ENCODE data around the gene DTHD1. TPM values are rescaled to one million over a fixed set of nuclear protein-coding genes. Genes with fewer than 3 reads are reported as not detected.

DTHD1 gene
- total RNA-seq, 2 experiments from 2014 or later: 0.12 TPM; not detected in 1

DNA sequence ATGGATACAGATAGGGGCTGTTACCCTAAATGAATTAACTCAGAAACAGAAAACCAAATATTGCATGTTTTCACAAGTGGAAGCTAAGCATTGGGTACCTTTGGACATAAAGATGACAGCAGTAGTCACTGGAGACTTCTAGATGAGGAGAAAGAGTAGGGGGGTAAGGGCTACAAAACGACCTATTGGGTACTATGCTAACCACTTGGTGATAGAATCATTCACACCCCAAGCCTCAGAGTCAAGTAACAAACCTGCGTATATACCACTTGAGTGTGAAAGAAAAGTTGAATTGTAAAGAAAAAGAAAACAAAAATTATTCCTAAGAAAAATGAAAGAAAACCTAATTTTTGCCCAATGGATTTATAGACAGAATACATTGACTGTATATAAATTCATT lies 29.4 kb upstream of the DTHD1 start:
- ChIA-PET CTCF (interaction anchor here (0.6 to 1.7 kb wide), 3 partner anchors 8 to 16 kb away, joined by 3 to 11 read pairs (median 3); partner anchors contain the start of gene ARAP2), POLR2A (interaction anchor here (0.6 kb wide), 1 partner anchor 34 kb away, joined by 4 read pairs; no protein-coding TSS in a partner anchor)
- peaks cover 8% of the 10 kb centered on the region for H3K27me3 Mint-ChIP-seq
- DNase-seq: no peak
- H3K9me3 Mint-ChIP-seq: no peaks in the 10 kb centered on the region
- H3K36me3 Mint-ChIP-seq (ENCODE audit: low read depth): no peaks in the 10 kb centered on the region
- H3K27ac Mint-ChIP-seq: no peak overlapping the region
- H3K4me1 Mint-ChIP-seq: peaks cover 44% of the 10 kb centered on the region
- H3K4me3 Mint-ChIP-seq: no peak overlapping the region

DNA sequence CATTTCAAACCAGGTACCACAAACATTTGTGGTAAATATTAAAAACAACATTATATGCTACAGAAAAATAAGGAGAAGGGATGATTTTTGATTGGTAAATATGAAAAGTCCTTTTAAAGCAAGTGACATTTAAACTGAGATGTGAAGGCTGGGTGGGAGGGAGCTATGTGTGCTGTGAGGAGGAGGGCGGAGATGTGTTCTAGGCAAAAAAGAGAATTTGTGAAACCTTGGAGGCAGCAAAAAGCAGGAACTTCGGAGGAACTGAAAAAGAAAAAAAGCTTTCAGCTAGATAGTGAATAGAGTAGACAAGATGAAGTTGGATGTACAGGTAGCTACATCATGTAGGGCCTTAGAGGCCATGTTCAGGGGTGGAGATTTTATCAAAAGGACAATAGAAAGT lies 27.0 kb upstream of the DTHD1 start:
- H3K4me1 Mint-ChIP-seq: peaks cover 43% of the 10 kb centered on the region

DNA sequence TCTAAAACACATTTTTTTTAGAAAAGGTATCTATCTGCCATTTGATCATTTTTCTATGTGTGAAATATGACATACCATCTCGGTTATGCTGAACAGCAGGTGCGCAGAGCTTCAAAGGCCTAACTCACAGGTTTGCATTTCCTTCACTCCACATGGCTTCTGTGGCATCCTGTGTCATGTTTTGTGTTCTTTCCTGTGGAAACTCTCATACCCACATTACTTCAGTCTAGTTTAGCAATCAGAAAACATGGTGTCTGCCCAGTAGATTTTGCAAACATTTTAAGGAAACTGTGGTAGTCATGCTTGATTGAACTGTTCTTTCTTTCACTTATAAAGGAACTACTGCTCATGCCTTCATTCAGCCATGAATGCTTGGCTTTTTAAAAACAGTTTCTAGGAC lies 25.8 kb upstream of the DTHD1 start:
- H3K27ac Mint-ChIP-seq: peak overlapping the region; percentile 94
- ChIA-PET POLR2A (interaction anchor here (1.7 kb wide), 1 partner anchor 12 kb away, joined by 5 read pairs; the partner anchor contains the start of gene ARAP2), CTCF (interaction anchor here (0.6 to 1.9 kb wide), 3 partner anchors 11 to 71 kb away, joined by 3 to 8 read pairs (median 3); partner anchors contain the start of gene ARAP2)
- peaks cover 2% of the 10 kb centered on the region for H3K36me3 Mint-ChIP-seq (ENCODE audit: low read depth)
- H3K27me3 Mint-ChIP-seq: no peaks in the 10 kb centered on the region
- peak; percentile 86 for DNase-seq
- no peaks in the 10 kb centered on the region for H3K9me3 Mint-ChIP-seq
- peak overlapping the region; percentile 61 for H3K4me3 Mint-ChIP-seq
- peaks cover 42% of the 10 kb centered on the region for H3K4me1 Mint-ChIP-seq

More for the DNA sequence above, 27.0 kb upstream of the DTHD1 start:
- H3K36me3 Mint-ChIP-seq (ENCODE audit: low read depth): peaks cover 2% of the 10 kb centered on the region
- peak overlapping the region; percentile 22 for H3K27ac Mint-ChIP-seq
- ChIA-PET CTCF (interaction anchor here (0.7 to 1.9 kb wide), 5 partner anchors 9 to 145 kb away, joined by 3 to 8 read pairs (median 3); partner anchors contain the start of gene ARAP2), POLR2A (no interaction called here)
- peaks cover under 1% of the 10 kb centered on the region for H3K27me3 Mint-ChIP-seq
- DNase-seq: no peak
- no peak overlapping the region for H3K4me3 Mint-ChIP-seq
- H3K9me3 Mint-ChIP-seq: no peaks in the 10 kb centered on the region

DNA sequence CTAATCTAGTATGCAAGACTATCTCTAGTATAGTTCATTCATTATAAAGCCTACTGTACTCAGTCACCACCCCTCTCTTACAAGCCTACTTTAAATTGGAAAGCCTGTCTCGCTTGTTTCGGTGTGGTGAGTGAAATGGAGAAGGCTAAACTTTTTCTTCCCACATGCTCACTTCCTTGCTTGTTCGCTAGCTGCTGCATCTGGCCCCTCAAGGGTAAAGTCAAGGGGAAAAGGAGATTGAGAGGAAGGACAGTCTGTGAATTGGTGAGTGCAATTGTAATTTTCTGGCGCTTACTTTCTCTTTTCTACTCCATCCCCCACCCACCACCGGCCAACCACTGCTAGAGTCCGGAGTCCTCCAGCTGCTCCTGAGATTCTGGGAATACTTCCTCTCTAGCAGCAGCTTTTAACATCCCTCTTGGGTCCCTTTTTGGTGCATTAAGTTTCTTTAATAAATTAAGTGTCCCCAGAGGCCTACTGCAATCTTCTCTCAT lies 25.0 kb upstream of the DTHD1 start:
- ChIA-PET POLR2A (interaction anchor here (1.7 kb wide), 1 partner anchor 13 kb away, joined by 5 read pairs; the partner anchor contains the start of gene ARAP2), CTCF (interaction anchor here (1.2 kb wide), 1 partner anchor 11 kb away, joined by 3 read pairs; no protein-coding TSS in a partner anchor)
- Mint-ChIP-seq H3K36me3 (ENCODE audit: low read depth) (peaks cover 2% of the 10 kb centered on the region), H3K4me3 (peak overlapping the region; percentile 17), H3K27me3 (no peaks in the 10 kb centered on the region), H3K9me3 (no peaks in the 10 kb centered on the region), H3K27ac (peak overlapping the region; percentile 94), H3K4me1 (peaks cover 39% of the 10 kb centered on the region)
- peak; percentile 12 for DNase-seq

DNA sequence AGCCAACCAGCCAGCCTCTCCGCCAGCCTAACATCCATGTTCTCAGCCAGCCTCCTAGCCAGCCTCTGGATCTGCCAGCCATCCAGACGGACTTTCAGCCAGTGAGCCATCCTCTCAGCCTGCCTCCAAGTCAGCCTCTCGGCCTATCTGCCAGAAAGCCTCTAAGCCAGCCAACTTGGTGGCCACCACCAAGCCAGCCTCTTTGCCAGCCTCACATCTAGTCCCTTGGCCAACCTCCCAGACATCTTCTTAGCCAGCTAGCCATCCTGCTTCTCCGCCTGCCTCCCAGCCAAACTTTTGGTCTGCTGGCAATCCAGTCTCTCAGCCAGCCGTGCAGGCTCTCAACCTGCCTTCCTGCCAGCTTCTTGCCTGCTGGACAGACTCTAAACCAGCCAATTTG lies 20.7 kb upstream of the DTHD1 start:
- Mint-ChIP-seq H3K27me3 (no peaks in the 10 kb centered on the region), H3K9me3 (no peaks in the 10 kb centered on the region), H3K4me3 (no peak overlapping the region), H3K4me1 (peaks cover 21% of the 10 kb centered on the region), H3K36me3 (ENCODE audit: low read depth) (peaks cover 2% of the 10 kb centered on the region), H3K27ac (no peak overlapping the region)
- ChIA-PET CTCF (interaction anchor here (0.5 to 2.0 kb wide), 2 partner anchors 17 to 38 kb away, joined by 3 to 8 read pairs; partner anchors contain the start of gene ARAP2), POLR2A (no interaction called here)
- no peak for DNase-seq

DNA sequence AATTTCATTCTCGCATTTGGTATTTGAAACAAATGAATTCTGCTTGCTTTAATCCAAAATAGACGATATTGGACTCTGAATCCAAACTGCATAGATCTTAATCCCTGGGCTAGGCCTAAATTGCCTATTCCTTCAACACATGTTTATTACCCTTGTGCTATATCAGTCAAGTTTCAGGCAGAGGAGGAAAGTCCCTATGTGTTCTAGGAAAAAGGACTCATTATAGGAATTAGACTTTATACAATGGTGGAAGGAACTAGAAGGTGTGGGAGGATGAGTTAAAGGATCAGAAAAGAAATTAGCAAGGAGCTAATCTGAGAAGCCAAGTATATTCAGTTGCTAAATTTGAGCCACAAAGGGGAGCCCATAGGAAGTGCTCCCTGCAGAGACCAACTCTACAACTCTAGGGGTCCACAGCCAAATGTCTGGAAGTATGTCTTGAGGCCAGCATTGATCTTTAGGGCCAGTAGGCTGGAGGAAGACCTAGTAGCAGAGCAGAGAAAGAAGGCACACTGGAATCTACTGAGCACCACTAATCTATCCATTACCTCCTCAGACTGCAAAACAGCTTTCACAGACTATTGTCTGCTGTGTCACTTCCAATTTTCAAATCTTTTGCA lies 17.1 kb upstream of the DTHD1 start:
- ChIA-PET POLR2A (no interaction called here), CTCF (interaction anchor here (0.6 to 2.0 kb wide), 6 partner anchors 10 to 62 kb away, joined by 3 to 4 read pairs (median 3); partner anchors contain the start of gene ARAP2)
- Mint-ChIP-seq H3K9me3 (peaks cover 6% of the 10 kb centered on the region), H3K4me3 (no peak overlapping the region), H3K27ac (no peak overlapping the region), H3K27me3 (no peaks in the 10 kb centered on the region), H3K4me1 (peaks cover 34% of the 10 kb centered on the region), H3K36me3 (ENCODE audit: low read depth) (no peaks in the 10 kb centered on the region)
- DNase-seq: no peak

DNA sequence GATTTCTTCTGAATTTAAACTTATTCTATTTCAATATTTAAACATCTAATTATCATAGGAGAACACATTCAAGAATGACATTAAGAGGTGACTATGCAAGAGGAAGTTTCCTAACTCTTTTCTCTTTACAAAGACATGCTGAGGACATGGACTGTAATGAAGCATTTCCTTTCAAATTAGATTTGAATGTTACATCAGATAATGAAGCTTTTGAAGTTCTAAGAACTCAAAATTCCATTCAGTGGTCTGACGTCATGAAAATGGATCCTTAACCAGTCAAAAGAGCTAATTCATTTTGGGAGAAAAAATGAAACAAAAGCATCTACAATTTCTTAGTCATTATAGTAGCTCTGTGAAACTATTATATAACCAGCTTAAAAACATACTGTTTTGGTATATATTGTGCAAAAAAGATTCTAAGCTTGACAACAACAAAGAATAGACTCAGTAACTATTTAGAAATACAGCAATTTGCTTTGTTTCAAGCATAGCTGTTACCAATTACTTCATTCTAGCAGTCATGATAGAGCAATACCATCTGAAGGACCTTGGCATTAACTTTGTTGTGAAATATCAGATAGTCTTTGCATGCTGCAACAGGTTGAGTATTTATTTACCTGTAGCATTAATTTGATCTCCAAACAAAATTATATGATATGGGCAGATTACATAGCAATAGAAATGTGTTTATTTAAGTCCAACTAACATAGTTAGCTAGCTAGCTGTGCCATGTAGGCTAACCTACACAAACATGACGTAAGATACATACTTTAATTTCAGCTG lies 13.7 kb upstream of the DTHD1 start:
- Mint-ChIP-seq H3K27ac (peak overlapping the region; percentile 41), H3K27me3 (no peaks in the 10 kb centered on the region), H3K9me3 (peaks cover 8% of the 10 kb centered on the region), H3K4me1 (peaks cover 35% of the 10 kb centered on the region), H3K4me3 (no peak overlapping the region), H3K36me3 (ENCODE audit: low read depth) (no peaks in the 10 kb centered on the region)
- DNase-seq: no peak
- POLR2A ChIA-PET: no interaction called here
- CTCF ChIA-PET: interaction anchor here (0.8 to 1.8 kb wide), 9 partner anchors 9 to 125 kb away, joined by 3 to 10 read pairs (median 3); partner anchors contain the start of genes ARAP2 and DTHD1

DNA sequence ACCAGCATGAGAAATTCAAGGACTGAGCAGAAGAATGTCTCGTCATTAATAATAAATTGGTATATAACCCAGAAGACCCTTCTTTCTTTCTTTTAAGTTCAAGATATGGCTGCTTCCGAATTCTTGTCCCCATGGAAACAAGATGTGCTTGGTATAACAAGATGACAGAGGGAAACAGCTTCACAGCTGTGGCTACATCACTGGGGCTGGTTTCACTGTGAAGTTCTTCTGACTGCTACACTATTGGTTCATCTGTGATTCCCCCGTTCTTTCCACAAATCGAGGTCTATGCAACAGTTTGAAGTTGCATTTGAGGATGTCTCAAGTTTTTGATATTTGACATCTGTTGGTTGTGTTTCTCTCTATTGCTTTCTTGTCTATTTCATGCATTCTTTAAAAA lies 12.3 kb upstream of the DTHD1 start:
- Mint-ChIP-seq H3K36me3 (ENCODE audit: low read depth) (no peaks in the 10 kb centered on the region), H3K9me3 (peaks cover 8% of the 10 kb centered on the region), H3K4me3 (no peak overlapping the region), H3K27ac (no peak overlapping the region), H3K4me1 (peaks cover 34% of the 10 kb centered on the region), H3K27me3 (no peaks in the 10 kb centered on the region)
- DNase-seq: peak; percentile 27
- POLR2A ChIA-PET: no interaction called here
- CTCF ChIA-PET: interaction anchor here (0.9 to 1.4 kb wide), 5 partner anchors 10 to 42 kb away, joined by 3 read pairs; partner anchors contain the start of gene ARAP2

DNA sequence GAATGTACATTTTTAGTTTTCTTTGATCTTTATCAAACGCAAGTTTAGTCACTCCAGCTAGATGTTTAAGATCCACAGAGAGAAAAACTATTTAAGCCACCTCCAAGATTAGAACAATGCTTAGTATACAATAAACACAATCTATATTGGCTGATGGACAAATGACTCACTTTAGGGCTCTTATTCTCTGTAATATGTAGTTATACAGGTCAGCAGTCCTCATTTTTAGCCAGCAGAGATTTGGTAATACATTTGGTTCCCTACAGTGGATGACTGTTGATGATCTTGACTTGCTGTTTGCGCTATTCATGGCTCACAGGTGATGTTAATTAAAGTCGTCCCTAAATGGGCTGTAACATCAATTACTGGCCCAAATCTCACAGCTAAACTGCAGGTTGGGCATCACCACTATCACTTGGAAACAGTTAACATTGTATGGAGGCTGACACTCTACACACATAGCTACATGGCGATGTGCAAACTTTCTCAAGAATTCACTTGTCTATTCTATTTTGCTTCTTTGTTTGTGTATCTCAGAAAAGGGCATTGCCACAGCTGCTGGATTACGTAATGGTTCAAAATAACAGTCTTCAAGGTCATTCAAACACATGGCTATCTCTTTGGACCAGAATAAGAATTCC lies 11.8 kb upstream of the DTHD1 start:
- POLR2A ChIA-PET: no interaction called here
- DNase-seq: no peak
- Mint-ChIP-seq H3K27me3 (no peaks in the 10 kb centered on the region), H3K9me3 (peaks cover 8% of the 10 kb centered on the region), H3K4me3 (no peak overlapping the region), H3K27ac (no peak overlapping the region), H3K4me1 (peaks cover 28% of the 10 kb centered on the region), H3K36me3 (ENCODE audit: low read depth) (no peaks in the 10 kb centered on the region)
- CTCF ChIA-PET: interaction anchor here (1.0 to 2.1 kb wide), 3 partner anchors 10 to 16 kb away, joined by 3 to 6 read pairs (median 3); no protein-coding TSS in a partner anchor

DNA sequence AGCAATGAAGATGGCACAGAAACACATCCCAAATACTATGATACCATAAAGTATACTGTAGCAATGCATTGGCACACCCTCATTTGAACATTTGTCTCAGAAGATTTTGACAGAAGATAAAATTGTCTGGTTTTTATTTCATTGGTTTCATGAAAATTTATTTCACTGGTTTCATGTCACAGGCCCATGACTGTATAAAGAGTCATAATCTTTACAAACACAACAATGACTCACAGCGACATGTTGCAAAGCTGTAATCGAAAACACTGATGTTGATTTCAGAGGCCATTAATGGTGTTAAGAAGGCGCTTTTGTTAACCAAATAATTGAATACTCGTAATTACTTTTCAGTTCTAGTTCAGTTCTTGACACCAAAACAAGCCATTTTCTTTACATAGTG lies 8.1 kb upstream of the DTHD1 start:
- Mint-ChIP-seq H3K27me3 (peaks cover 3% of the 10 kb centered on the region), H3K36me3 (ENCODE audit: low read depth) (no peaks in the 10 kb centered on the region), H3K27ac (no peak overlapping the region), H3K9me3 (peaks cover 7% of the 10 kb centered on the region), H3K4me3 (no peak overlapping the region), H3K4me1 (peaks cover 21% of the 10 kb centered on the region)
- no peak for DNase-seq
- POLR2A ChIA-PET: no interaction called here
- CTCF ChIA-PET: no interaction called here

DNA sequence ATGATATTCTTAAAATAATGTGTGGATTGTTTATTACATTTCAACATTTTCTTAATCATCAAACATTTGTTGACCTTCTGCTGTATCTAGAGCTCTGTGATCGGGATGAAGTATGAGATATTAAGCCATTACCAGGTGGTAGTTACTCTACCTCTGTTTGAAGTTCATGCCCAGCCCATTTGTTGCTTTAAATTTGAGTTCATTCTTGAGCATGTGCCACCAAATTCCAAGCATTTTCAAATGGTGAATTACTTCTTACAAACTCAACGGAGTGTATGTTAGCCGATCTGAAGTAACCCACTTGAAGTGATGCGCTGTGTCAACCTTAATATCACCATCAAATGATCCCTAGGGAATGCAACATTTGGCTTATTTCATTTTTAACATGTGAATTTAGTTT lies 7.3 kb upstream of the DTHD1 start:
- peaks cover 6% of the 10 kb centered on the region for H3K9me3 Mint-ChIP-seq
- CTCF ChIA-PET: interaction anchor here (0.5 to 0.9 kb wide), 2 partner anchors 12 to 27 kb away, joined by 3 read pairs; no protein-coding TSS in a partner anchor
- no peak for DNase-seq
- H3K36me3 Mint-ChIP-seq (ENCODE audit: low read depth): no peaks in the 10 kb centered on the region
- no peak overlapping the region for H3K27ac Mint-ChIP-seq
- H3K4me1 Mint-ChIP-seq: peaks cover 20% of the 10 kb centered on the region
- H3K27me3 Mint-ChIP-seq: peaks cover 6% of the 10 kb centered on the region
- POLR2A ChIA-PET: no interaction called here
- H3K4me3 Mint-ChIP-seq: no peak overlapping the region

DNA sequence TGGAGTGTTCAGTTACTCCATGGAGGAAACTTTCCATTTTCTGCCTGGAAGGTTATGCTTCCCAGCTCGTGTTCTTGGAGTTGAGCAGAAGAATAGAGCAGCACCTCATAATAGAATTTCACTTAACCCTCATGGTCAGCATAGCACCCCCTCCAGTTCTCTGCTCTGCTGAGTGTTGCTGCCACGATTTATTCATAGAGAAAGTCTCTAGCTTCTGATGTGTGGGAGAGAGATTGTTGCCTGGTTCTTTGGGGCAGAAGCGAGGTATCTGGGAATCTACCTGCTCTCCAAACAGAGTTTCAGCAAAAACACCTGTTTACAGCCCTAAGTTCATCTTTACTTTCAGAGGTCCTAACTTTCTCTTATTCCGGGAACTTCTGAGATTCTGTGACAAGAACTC lies 3.9 kb upstream of the DTHD1 start:
- Mint-ChIP-seq H3K36me3 (ENCODE audit: low read depth) (peaks cover 5% of the 10 kb centered on the region), H3K27ac (no peak overlapping the region), H3K4me3 (no peak overlapping the region), H3K27me3 (peaks cover 6% of the 10 kb centered on the region), H3K9me3 (peaks cover 2% of the 10 kb centered on the region), H3K4me1 (peaks cover 31% of the 10 kb centered on the region)
- DNase-seq: no peak
- ChIA-PET POLR2A (interaction anchor here (0.5 kb wide), 1 partner anchor 35 kb away, joined by 3 read pairs; no protein-coding TSS in a partner anchor), CTCF (interaction anchor here (0.8 to 1.4 kb wide), 5 partner anchors 10 to 37 kb away, joined by 3 to 7 read pairs (median 4); no protein-coding TSS in a partner anchor)
